ENCODE measurements around the gene GLP1R. TPM values are rescaled to one million over a fixed set of nuclear protein-coding genes. Genes with fewer than 3 reads are reported as not detected.

GLP1R gene
- total and polyA plus RNA-seq, 2 donors (not counting 1 experiment from before 2014, with no cell fraction given), result not detected

DNA sequence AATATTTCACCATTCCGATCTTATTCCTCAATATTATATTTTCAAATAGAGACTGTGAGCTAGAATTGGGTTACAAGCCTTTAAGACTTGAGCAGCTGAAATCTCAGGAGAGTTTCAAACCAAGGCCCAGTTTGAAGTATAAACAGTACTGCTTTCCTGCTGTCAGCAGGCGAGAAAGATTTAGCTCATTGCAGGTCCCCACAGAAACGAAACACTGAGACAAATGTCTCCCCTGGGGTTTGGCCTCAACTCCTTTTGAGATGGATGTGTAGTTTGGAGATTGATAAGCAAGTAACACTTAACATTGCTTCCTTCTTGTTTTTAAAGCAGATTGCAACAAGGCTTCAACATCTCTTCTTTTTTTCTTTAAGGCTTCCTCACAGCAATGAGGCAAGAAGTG is 22.4 kb upstream of the GLP1R start:
- DNase-seq (no peak), ATAC-seq (ENCODE audit: low read depth) (no peak)
- Histone ChIP-seq H3K36me3 (replicated peaks in 1 of 2; ENCODE audit: control extremely low read depth in 1 of 2, control insufficient read depth in 1 of 2, extremely low read depth in 1 of 2, insufficient read depth in 2 of 2, low read length in 1 of 2) (no peaks in the 10 kb centered on the region), H3K79me2 (ENCODE audit: control insufficient read depth, insufficient read depth, low read length) (no peaks in the 10 kb centered on the region), H3K4me3 (ENCODE audit: control extremely low read depth in 1 of 5, extremely low read depth in 1 of 5, insufficient read depth in 1 of 5, low read depth in 2 of 5, low read length in 4 of 5) (no peak overlapping the region), H4K20me1 (ENCODE audit: control insufficient read depth, insufficient read depth, low read length, poor library complexity, severe bottlenecking) (no peaks in the 10 kb centered on the region), H3K27ac (ENCODE audit: low read length in 2 of 2) (no peak overlapping the region), H3K4me1 (ENCODE audit: control insufficient read depth in 2 of 2, insufficient read depth in 2 of 2, low read length in 2 of 2) (no peaks in the 10 kb centered on the region), H3K9me3 (ENCODE audit: control extremely low read depth in 1 of 3, control insufficient read depth in 2 of 3, insufficient read depth in 1 of 3, low read length in 2 of 3) (peaks cover 0 to 2% (median 0%) of the 10 kb centered on the region in 3 donors), H3K9ac (ENCODE audit: low read length) (no peak overlapping the region), H3K4me2 (replicated peaks; ENCODE audit: low read depth, low read length, poor library complexity, severe bottlenecking) (no peak overlapping the region), H3K27me3 (replicated peaks in 1 of 4; ENCODE audit: control extremely low read depth in 1 of 4, control insufficient read depth in 3 of 4, insufficient read depth in 4 of 4, low read length in 3 of 4) (peaks cover 0 to 15% (median 1%) of the 10 kb centered on the region in 4 experiments), H2AFZ (ENCODE audit: insufficient read depth, low read depth, low read length, poor library complexity, severe bottlenecking) (no peak overlapping the region)
- WGBS (ENCODE audit: insufficient coverage), result 14% methylated on average over 1 of the region's 3 CpGs
- no peaks in the 10 kb centered on the region for H3K4me1 Mint-ChIP-seq
- POLR2A ChIA-PET, result no interaction called here
- CTCF ChIA-PET, result no interaction called here
- TF ChIP-seq, protein P1, sequence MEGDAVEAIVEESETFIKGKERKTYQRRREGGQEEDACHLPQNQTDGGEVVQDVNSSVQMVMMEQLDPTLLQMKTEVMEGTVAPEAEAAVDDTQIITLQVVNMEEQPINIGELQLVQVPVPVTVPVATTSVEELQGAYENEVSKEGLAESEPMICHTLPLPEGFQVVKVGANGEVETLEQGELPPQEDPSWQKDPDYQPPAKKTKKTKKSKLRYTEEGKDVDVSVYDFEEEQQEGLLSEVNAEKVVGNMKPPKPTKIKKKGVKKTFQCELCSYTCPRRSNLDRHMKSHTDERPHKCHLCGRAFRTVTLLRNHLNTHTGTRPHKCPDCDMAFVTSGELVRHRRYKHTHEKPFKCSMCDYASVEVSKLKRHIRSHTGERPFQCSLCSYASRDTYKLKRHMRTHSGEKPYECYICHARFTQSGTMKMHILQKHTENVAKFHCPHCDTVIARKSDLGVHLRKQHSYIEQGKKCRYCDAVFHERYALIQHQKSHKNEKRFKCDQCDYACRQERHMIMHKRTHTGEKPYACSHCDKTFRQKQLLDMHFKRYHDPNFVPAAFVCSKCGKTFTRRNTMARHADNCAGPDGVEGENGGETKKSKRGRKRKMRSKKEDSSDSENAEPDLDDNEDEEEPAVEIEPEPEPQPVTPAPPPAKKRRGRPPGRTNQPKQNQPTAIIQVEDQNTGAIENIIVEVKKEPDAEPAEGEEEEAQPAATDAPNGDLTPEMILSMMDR (IDR thresholded peaks at IDR 0.05), result no peak
- TF ChIP-seq EZH2 (IDR thresholded peaks at IDR 0.05; ENCODE audit: borderline replicate concordance, insufficient read depth, low read depth, low read length, poor library complexity, severe bottlenecking), result no peak
- H3K27me3 Mint-ChIP-seq, result peaks cover 15% of the 10 kb centered on the region
- no peak overlapping the region for H3K27ac Mint-ChIP-seq
- H3K4me3 Mint-ChIP-seq, result no peak overlapping the region
- intact Hi-C loops (cut with micrococcal nuclease), result no loop called here
- H3K9me3 Mint-ChIP-seq (ENCODE audit: insufficient read depth), result no peaks in the 10 kb centered on the region

DNA sequence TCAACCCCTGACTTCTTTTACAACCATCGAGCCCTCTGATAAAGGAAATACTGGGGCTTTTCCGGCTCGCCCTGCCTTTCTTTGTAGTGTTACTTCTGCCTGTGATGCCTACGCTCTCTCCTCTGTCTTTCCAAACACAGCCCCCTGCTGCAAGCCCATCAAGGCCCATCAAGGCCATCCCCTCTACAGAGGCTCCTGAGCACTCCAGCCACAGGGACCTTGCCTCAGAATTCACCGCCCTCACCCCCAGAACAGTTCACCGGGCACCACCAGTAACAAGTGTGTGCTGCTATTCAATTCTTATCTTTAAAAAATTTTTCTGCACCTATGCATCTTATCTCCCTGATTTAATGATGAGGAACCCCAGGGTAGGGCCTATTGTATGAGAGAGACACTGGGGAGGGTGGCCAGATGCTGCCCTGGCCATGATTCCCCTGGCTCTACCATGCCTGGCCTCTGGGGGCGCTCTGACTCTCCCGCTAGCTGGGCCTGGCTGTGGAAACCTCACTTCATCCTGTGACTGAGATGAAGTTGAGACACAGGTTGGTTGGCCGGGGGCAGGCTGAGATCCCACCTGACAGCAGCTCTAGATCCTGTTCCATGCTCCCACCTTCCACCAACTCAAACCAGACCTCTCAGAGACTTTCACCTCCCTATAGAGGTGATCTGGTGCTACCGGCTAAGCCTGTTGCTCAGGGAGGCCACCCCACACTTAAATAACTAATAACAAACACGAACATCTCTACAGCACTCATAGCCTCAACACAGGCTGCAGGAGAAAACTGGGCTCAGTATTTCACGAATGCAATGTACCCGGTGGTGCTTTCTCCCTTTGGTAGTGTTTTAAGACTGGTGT is 19.2 kb upstream of the GLP1R start:
- H3K9me3 Mint-ChIP-seq (ENCODE audit: insufficient read depth), result no peaks in the 10 kb centered on the region
- no peaks in the 10 kb centered on the region for H4K20me1 ChIP-seq (ENCODE audit: control insufficient read depth, insufficient read depth, low read length, poor library complexity, severe bottlenecking)
- ChIA-PET POLR2A (no interaction called here), CTCF (interaction anchor here (1.1 to 1.5 kb wide), 2 partner anchors 12 to 17 kb away, joined by 4 to 5 read pairs; no protein-coding TSS in a partner anchor)
- no peaks in the 10 kb centered on the region for H3K79me2 ChIP-seq (ENCODE audit: control insufficient read depth, insufficient read depth, low read length)
- DNase-seq, result peak; percentile 12
- H3K27ac Mint-ChIP-seq, result no peak overlapping the region
- TF ChIP-seq, protein P1 (IDR thresholded peaks at IDR 0.05), result peak; percentile 54
- TF ChIP-seq EZH2 (IDR thresholded peaks at IDR 0.05; ENCODE audit: borderline replicate concordance, insufficient read depth, low read depth, low read length, poor library complexity, severe bottlenecking), result no peak
- H2AFZ ChIP-seq (ENCODE audit: insufficient read depth, low read depth, low read length, poor library complexity, severe bottlenecking), result no peak overlapping the region
- H3K9me3 ChIP-seq (ENCODE audit: control extremely low read depth in 1 of 3, control insufficient read depth in 2 of 3, insufficient read depth in 1 of 3, low read length in 2 of 3), result peaks cover 0 to 2% (median 0%) of the 10 kb centered on the region in 3 donors
- no peak overlapping the region for H3K4me3 Mint-ChIP-seq
- H3K4me2 ChIP-seq (replicated peaks; ENCODE audit: low read depth, low read length, poor library complexity, severe bottlenecking), result no peak overlapping the region
- no peaks in the 10 kb centered on the region for H3K4me1 ChIP-seq (ENCODE audit: control insufficient read depth in 2 of 2, insufficient read depth in 2 of 2, low read length in 2 of 2)
- H3K27me3 Mint-ChIP-seq, result peaks cover 26% of the 10 kb centered on the region
- no peak overlapping the region for H3K9ac ChIP-seq (ENCODE audit: low read length)
- no peak for ATAC-seq (ENCODE audit: low read depth)
- H3K4me1 Mint-ChIP-seq, result no peaks in the 10 kb centered on the region
- H3K4me3 ChIP-seq (ENCODE audit: control extremely low read depth in 1 of 5, extremely low read depth in 1 of 5, insufficient read depth in 1 of 5, low read depth in 2 of 5, low read length in 4 of 5), result no peak overlapping the region
- H3K36me3 ChIP-seq (replicated peaks in 1 of 2; ENCODE audit: control extremely low read depth in 1 of 2, control insufficient read depth in 1 of 2, extremely low read depth in 1 of 2, insufficient read depth in 2 of 2, low read length in 1 of 2), result no peaks in the 10 kb centered on the region
- 61% methylated on average over 8 of the region's 13 CpGs for WGBS (ENCODE audit: insufficient coverage)
- intact Hi-C loops (cut with micrococcal nuclease), result no loop called here
- H3K27me3 ChIP-seq (replicated peaks in 1 of 4; ENCODE audit: control extremely low read depth in 1 of 4, control insufficient read depth in 3 of 4, insufficient read depth in 4 of 4, low read length in 3 of 4), result peaks cover 0 to 12% (median 4%) of the 10 kb centered on the region in 4 experiments
- no peak overlapping the region for H3K27ac ChIP-seq (ENCODE audit: low read length in 2 of 2)

Measured in B cell (primary cell).